GM21381 (cell line): ENCODE results near the gene KLHL13.

ENCODE experiments used
- ATAC-seq: cut with Tn5 transposase; IDR thresholded peaks from one replicate; pipeline ENCODE4 v1.9.1; 2021; ENCODE audit warnings: mild to moderate bottlenecking, moderate library complexity; ENCODE audit not compliant: unreplicated experiment

KLHL13 gene

GRCh38 chrX:117892469-117892868, 224.1 kb downstream of the KLHL13 start:
- no peak for ATAC-seq

- no peak for ATAC-seq
Measured at GRCh38 chrX:117871796-117872195, 244.8 kb downstream of the KLHL13 start.

DNA sequence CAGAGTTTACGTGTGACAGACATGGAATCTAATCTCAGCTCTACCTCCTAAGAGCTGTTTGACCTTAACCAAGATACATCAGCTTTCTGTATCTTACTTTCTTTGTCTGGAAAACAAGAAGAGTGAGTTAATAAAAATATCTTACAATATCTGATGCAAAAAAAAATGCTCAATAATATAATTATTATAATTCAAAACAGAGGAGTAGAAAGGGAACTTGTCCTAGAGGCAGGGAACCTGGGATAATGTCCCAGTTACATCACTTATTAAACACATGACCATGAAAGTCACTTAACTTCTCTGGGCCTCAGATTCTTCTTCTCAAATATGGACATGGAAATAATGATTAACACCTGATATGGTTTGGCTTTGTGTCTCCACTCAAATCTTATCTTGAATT, 256.1 kb downstream of the KLHL13 start:
- ATAC-seq, result no peak

- no peak for ATAC-seq
Measured at GRCh38 chrX:117854806-117855205, 261.8 kb downstream of the KLHL13 start.

GRCh38 chrX:117851025-117851424, 265.6 kb downstream of the KLHL13 start:
- ATAC-seq, result no peak
